Heart left ventricle (tissue), 16 donors: ENCODE data around the gene EYS. TPM values are rescaled to one million over a fixed set of nuclear protein-coding genes. Genes with fewer than 3 reads are reported as not detected.
"Not testable (repeated sequence)": the region's sequence is repeated elsewhere in the genome, so short reads cannot be mapped to it uniquely, and the experiment has no call there.

Source experiments
- ATAC-seq, 4 donors: fragments of 200-7000 bp; cut with Tn5 transposase; one replicate each; pipeline ENCODE4 v1.9.1; 2020 to 2022; ENCODE audit warnings: moderate library complexity in 4 of 4, mild to moderate bottlenecking in 3 of 4, moderate number of reproducible peaks in 1 of 4
- DNase-seq, 5 donors: peaks; one replicate each; pipeline ENCODE4 v3.0.0-alpha.2; 2020
- H3K27ac ChIP-seq, 12 donors: fragments of 200-600 bp; sonication (generic) in 4 of 12; one replicate each; pipeline versions ENCODE4 v1.5.0 to v1.8.0; 2016 to 2022; ENCODE audit warnings: mild to moderate bottlenecking in 2 of 12
- H3K27me3 ChIP-seq, 9 donors: fragments of 200-600 bp; sonication (generic) in 2 of 9; one replicate each; pipeline versions ENCODE4 v1.5.1 to v1.8.0; 2016 to 2022; ENCODE audit warnings: mild to moderate bottlenecking in 3 of 9
- H3K36me3 ChIP-seq, 9 donors: fragments of 200-600 bp; sonication (generic) in 2 of 9; one replicate each; pipeline versions ENCODE4 v1.5.0 to v1.8.0; 2018 to 2022; ENCODE audit warnings: mild to moderate bottlenecking in 2 of 9
- H3K4me1 ChIP-seq, 12 donors: fragments of 200-600 bp; sonication (generic) in 4 of 12; one replicate each; pipeline versions ENCODE4 v1.5.0 to v1.8.0; 2016 to 2022; ENCODE audit warnings: mild to moderate bottlenecking in 3 of 12
- H3K4me3 ChIP-seq, 12 donors: fragments of 200-600 bp; sonication (generic) in 4 of 12; one replicate each; pipeline versions ENCODE4 v1.5.0 to v1.8.0; 2017 to 2022; ENCODE audit warnings: mild to moderate bottlenecking in 9 of 12, moderate library complexity in 4 of 12
- H3K9me3 ChIP-seq, 12 donors: fragments of 200-600 bp; sonication (generic) in 4 of 12; one replicate each; pipeline versions ENCODE4 v1.5.0 to v1.8.0; 2016 to 2022; ENCODE audit warnings: mild to moderate bottlenecking in 1 of 12
- POLR2A ChIP-seq, 2 donors: fragments of 450-650 bp; IDR thresholded peaks; one replicate each; pipeline ENCODE4 v1.6.1; 2017; ENCODE audit warnings: antibody characterized with exemption in 2 of 2, mild to moderate bottlenecking in 2 of 2, moderate library complexity in 2 of 2
- WGBS, 4 donors: extraction: QIAGEN DNeasy Blood & Tissue Kit in 2 of 4; methylation state at CpG; one replicate each; pipeline versions ENCODE4 v1.1.5 to v1.1.7; 2013 to 2018; 5-methylcytosine and 5-hydroxymethylcytosine counted together
- intact Hi-C, 10 donors: fragments of 100-400 bp; cut with DNase I; formaldehyde crosslinking; loops; one replicate each; pipeline versions ENCODE4 v1.11.1 to v1.14.2; 2022
- polyA plus RNA-seq, 2 donors: library from polyadenylated mRNA; stranded (reverse); fragments of 200-250 nt; gene quantifications; one replicate each; pipeline ENCODE4 v1.2.3, GENCODE V29; 2013
- total RNA-seq, 9 donors: library from RNA; depleted of rRNA in 2 of 9; stranded (reverse); fragments of >200 nt in 2 of 9; fragmentation: NEBNext Ultra II Directional in 3 of 9; extraction: Animal tissue kit (Norgen Biotek cat#: 25700) in 3 of 9; gene quantifications; one replicate each; pipeline versions ENCODE4 v1.1.0 to v1.2.4, GENCODE V29; 2016 to 2023
- TF ChIP-seq, protein P1 (sequence below), 12 donors: fragments of 200-600 bp; sonication (generic) in 4 of 12; IDR thresholded peaks; one replicate each; pipeline versions ENCODE4 v1.5.0 to v1.8.0; 2018 to 2022; ENCODE audit warnings: antibody characterized with exemption in 12 of 12, mild to moderate bottlenecking in 5 of 12
- donor health status: ischemic (EF 13 %, LVEDD 7.1; RV severe dilation, severe dysfunction).
- donor health status: healthy with polysubstance abuse.
- donor health status: DM: no; HTN: yes; CAD: no.
- donor health status: DM: no; HTN: no; CAD: no.
- donor health status: ischemic (EF 25% LVEDD 6.9; RV normal size, moderate dysfunction).
- donor health status: ischemic (EF 25% LVEDD 5.7; RV mildly dilated, moderate dysfunction).
- donor health status: healthy.
- donor health status: DM: yes; HTN: yes; CAD: no.
- donor health status: ischemic (EF 35%, LVEDD 5.7; RV mildly dilated, moderate dysfunction).
- donor health status: nonischemic (EF 11% LVEDD 7.7; RV severe dilation, severe dysfunction).
- donor health status: DM: yes; HTN: yes; CAD: no.
- donor health status: PGD.
- donor health status: ischemic (EF 29% LVEDD 5.4; RV normal size, mild dysfunction).
- donor health status: nonischemic (EF 23%, LVEDD 6.1; RV moderate dilation, normal function).

The EYS gene
- total and polyA plus RNA-seq, 11 donors, result 0.07 to 0.27 (median 0.08) TPM; not detected in 8

DNA sequence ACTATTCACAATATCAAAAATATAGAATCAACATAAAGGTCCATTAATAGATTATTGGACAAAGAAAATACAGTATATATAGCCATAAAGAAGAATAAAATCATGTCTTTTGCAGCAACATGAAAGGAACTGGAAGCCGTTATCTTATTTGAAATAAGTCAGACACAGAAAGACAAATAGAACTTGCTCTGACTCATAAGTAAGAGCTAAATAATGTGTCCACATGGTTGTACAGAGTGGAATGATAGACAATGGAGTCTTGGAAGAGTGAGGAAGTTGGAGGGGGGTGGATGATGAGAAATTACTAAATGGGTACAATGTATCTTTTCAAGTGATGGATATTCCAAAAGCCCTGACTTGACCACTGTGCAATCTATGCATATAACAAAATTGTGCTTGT lies 1457.9 kb downstream of the EYS start:
- Histone ChIP-seq H3K27ac (no peak overlapping the region), H3K36me3 (no peaks in the 10 kb centered on the region), H3K4me1 (no peaks in the 10 kb centered on the region), H3K9me3 (peaks cover 0 to 7% (median 0%) of the 10 kb centered on the region in 12 donors), H3K4me3 (no peak overlapping the region), H3K27me3 (no peaks in the 10 kb centered on the region)
- WGBS, 4 donors, result 84 to 92% (median 87%) methylated on average over 1 of the region's 1 CpG
- ATAC-seq (no peak), DNase-seq (no peak)
- intact Hi-C loops, result no loop called here
- TF ChIP-seq, protein P1, sequence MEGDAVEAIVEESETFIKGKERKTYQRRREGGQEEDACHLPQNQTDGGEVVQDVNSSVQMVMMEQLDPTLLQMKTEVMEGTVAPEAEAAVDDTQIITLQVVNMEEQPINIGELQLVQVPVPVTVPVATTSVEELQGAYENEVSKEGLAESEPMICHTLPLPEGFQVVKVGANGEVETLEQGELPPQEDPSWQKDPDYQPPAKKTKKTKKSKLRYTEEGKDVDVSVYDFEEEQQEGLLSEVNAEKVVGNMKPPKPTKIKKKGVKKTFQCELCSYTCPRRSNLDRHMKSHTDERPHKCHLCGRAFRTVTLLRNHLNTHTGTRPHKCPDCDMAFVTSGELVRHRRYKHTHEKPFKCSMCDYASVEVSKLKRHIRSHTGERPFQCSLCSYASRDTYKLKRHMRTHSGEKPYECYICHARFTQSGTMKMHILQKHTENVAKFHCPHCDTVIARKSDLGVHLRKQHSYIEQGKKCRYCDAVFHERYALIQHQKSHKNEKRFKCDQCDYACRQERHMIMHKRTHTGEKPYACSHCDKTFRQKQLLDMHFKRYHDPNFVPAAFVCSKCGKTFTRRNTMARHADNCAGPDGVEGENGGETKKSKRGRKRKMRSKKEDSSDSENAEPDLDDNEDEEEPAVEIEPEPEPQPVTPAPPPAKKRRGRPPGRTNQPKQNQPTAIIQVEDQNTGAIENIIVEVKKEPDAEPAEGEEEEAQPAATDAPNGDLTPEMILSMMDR (IDR thresholded peaks at IDR 0.05), result no peak
- TF ChIP-seq POLR2A (IDR thresholded peaks at IDR 0.05), result no peak

GRCh38 chr6:64243618-64244017 lies 1463.4 kb downstream of the EYS start:
- Histone ChIP-seq H3K4me1 (no peaks in the 10 kb centered on the region), H3K27me3 (no peaks in the 10 kb centered on the region), H3K27ac (no peak overlapping the region), H3K36me3 (no peaks in the 10 kb centered on the region), H3K4me3 (no peak overlapping the region), H3K9me3 (peaks cover 0 to 31% (median 4%) of the 10 kb centered on the region in 12 donors)
- DNase-seq, result no peak
- ATAC-seq, result no peak
- TF ChIP-seq, protein P1 (IDR thresholded peaks at IDR 0.05), result no peak
- TF ChIP-seq POLR2A (IDR thresholded peaks at IDR 0.05), result no peak
- intact Hi-C loops, result no loop called here

GRCh38 chr6:64238908-64239307 lies 1468.1 kb downstream of the EYS start:
- H3K4me3 ChIP-seq, intact Hi-C loops, DNase-seq, H3K36me3 ChIP-seq, H3K4me1 ChIP-seq, H3K27me3 ChIP-seq, H3K27ac ChIP-seq, ATAC-seq: not testable (repeated sequence)
- WGBS, 4 donors, result 90 to 98% (median 92%) methylated on average over 2 of the region's 2 CpGs
- H3K9me3 ChIP-seq, result peaks cover 0 to 32% (median 2%) of the 10 kb centered on the region in 12 donors

- WGBS, 4 donors, result 69 to 72% (median 70%) methylated on average over 3 of the region's 3 CpGs
- H3K4me1 ChIP-seq, result no peaks in the 10 kb centered on the region
- DNase-seq, result no peak
- no peak overlapping the region for H3K4me3 ChIP-seq
- no peak overlapping the region for H3K27ac ChIP-seq
- no peaks in the 10 kb centered on the region for H3K27me3 ChIP-seq
- peaks cover 0 to 32% (median 2%) of the 10 kb centered on the region in 12 donors for H3K9me3 ChIP-seq
- ATAC-seq, result peak in 1 of 4 donors; percentile 65
- no peaks in the 10 kb centered on the region for H3K36me3 ChIP-seq
- intact Hi-C loops, result no loop called here
- TF ChIP-seq, protein P1 (IDR thresholded peaks at IDR 0.05), result no peak
- TF ChIP-seq POLR2A (IDR thresholded peaks at IDR 0.05), result no peak
Measured at GRCh38 chr6:64238071-64238470, 1469.0 kb downstream of the EYS start.

- Histone ChIP-seq H3K36me3 (no peaks in the 10 kb centered on the region), H3K27me3 (no peaks in the 10 kb centered on the region), H3K4me1 (peaks cover 0 to 6% (median 0%) of the 10 kb centered on the region in 12 donors), H3K4me3 (no peak overlapping the region), H3K27ac (peak overlapping the region in 1 of 12 donors; percentile 16), H3K9me3 (peaks cover 0 to 6% (median 0%) of the 10 kb centered on the region in 12 donors)
- WGBS, 4 donors, result 40 to 45% (median 43%) methylated on average over 3 of the region's 3 CpGs
- ATAC-seq (no peak), DNase-seq (no peak)
- TF ChIP-seq, protein P1 (IDR thresholded peaks at IDR 0.05), result no peak
- no peak for TF ChIP-seq POLR2A (IDR thresholded peaks at IDR 0.05)
- intact Hi-C loops, result no loop called here
Measured at GRCh38 chr6:64233746-64234145, 1473.3 kb downstream of the EYS start.
